HS-27A (cell line): Measurements from ENCODE around the gene NLGN4X.

ENCODE experiments used
- DNase-seq: peaks from one replicate; pipeline ENCODE4 v3.0.0-alpha.2; 2012; ENCODE audit warnings: low read depth, missing footprints

NLGN4X gene

DNA sequence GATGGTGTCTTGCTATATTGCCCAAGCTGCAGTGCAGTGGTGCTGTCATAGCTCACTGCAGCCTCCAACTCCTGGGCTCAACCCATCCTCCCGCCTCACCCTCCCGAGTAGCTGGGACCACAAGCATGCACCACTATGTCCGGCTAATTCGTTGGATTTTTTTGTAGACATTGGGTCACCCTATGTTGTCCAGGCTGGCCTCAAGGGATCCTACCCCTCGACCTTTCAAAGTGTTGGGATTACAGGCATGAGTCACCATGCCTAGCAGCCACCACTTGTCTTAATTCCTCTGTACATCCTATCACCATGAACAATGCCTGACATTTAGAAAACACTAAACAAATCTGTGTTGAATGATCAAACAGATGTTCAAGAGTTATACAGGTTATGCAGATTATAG, 76.7 kb downstream of the NLGN4X start:
- DNase-seq = no peak

DNA sequence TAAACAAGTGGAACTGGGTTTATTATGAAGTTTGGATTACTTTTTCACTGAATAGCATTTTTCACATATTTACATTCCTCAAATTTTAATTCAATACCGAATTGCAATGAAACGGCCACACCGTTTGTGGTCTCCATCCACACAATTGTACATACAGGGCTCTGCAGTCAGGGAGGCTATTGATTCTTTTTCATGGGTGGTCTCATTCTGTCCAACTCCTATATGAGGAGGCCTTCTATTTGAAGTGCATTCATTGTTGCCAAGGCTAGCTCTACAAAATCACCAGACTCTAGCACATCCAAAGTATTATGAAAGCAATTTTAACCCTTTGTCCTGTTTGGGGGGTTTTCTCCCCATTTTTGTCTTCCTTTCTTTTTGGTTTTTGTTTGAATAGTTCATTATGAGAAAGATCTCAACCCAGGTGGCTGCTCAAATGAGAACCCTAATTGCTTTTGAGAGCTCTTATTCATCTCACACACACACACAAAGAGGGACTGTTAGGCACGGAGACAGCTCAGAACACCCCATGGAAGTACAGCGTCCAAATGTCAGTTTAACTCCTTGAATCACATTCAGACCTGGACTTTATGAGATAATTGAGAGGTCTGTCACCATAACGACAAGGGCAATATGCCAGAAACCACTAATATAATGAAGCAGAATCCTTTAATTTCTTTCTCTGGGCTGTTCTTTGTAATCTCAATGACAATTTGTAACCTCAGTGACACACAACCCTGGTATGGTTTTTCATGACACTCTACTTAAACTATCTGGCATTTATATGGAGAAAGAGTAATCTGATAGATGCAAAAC, 79.4 kb downstream of the NLGN4X start:
- DNase-seq = no peak

DNA sequence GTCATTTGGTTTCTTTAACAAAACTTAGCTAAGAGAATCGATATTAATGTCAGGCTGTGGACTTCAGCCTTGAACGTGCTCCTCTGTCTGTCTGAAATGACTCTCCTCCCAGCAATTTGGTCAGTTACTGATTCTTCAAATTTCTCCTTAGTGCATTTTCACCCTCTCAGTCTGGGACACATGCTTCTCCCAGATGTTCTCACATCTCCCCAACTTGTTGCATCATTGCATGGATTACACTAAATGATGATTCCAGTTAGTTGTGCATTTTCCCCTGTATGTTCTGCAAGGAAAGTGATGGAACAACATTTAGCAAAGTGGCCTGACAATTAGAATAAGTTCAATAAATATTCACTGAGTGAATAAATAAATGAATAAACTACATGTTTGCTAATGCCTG, 94.4 kb downstream of the NLGN4X start:
- DNase-seq = no peak

DNA sequence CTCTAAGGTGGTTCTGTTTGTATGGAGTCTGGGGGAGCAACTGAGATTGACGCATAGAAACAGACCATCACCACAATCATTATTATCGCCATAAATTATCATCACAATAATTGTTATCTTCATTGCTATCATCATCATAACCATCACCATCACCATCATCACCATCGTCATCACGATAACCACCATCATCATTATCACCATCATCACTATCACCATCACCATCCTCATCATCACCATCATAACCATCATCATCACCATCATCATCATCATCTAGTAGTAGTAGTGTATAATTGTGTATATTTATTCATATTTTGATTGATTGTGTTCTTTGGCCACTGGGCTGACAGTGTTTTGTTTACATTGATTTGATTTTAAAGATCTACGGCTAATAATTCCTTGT, 95.7 kb downstream of the NLGN4X start:
- no peak for DNase-seq

DNA sequence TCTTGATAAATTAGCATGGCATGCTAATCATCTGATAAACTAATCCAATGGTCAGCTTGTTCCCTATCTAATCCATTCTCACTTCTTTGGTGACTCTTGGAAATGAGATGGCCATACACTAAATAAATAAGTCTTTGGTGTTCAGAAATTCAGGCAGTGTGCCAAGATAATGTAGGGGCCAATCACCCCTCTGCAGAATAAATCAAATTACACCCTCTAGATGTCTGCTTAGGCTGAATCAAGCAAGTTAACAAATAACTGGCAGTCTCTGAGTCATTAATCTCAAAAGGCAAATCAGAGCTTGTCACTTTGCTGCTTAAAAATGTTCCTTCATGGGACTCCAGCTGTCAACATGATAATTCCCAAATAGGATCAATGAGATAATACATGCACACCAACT, 97.4 kb downstream of the NLGN4X start:
- DNase-seq = no peak

DNA sequence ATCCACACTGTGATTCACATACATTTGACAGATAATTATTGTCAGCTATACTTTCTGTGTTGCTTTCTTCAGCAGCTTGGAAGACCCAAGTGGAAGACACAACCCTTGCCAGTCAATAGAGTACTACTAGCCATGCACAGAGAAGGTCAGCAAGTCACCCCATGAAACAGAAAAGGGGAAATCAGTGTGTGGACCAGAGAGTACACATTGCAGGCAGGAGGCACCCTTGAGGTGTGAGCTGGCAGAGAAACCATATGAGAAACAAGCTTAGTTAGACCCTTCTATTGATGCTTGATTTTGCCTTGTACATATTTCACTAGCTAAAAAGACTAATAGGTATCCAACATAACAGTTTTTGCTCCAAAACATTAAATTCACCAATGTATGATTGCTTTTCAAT, 99.5 kb downstream of the NLGN4X start:
- no peak for DNase-seq

DNA sequence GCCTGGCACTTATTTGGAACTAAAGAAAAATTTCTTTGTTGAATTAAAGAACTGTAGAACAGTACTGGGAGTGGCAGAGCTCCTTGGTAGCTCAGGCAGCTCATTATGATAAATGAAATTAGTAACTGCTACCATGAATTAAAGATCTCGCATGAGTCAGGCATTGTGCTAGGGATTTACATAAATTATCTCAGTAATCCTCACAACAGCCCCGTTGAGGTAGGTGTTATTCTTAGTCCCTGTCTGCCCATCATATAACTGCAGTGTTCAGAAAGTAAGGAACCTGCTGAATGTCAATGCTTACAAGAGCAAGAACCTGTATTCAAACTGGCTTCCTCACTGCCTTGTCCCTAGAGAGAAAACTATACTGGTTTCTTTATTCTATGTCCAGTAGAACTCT, 108.3 kb downstream of the NLGN4X start:
- no peak for DNase-seq

DNA sequence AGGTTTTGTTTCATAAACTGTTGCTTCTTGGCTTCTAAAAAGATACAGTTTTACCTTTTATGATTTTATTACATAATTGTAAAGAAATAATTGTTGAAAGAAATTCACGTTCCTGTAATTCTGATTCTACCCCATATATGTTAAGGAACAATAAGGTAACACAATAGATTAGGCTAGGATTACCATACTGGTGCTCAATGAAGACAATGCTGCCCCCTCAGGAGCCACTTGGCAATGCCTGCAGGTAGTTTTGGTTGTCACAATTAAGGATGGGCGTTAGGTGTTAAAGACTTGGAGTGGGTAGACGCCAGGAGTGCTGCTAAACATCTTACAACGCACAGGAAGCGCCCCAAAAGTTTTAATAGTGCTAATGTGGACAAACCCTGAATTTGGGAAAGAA, 133.2 kb downstream of the NLGN4X start:
- DNase-seq = no peak

DNA sequence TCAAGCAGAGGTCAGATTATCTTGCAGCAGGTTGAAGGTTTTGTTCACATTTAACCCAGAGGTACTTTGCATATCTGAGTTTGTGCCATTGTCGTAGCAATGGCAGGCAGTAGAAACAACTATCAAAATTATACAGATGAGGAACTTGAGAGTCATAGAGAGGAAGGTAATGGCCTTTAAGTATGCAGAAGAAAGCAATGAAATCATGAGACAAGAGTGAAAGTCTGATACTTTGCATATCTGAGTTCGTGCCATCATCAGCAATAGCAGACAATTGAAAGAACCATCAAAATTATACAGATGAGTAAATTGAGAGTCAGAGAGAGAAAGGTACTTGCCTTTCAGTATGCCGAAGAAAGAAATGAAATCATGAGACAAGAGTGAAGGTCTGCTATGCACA, 154.1 kb downstream of the NLGN4X start:
- DNase-seq = no peak

DNA sequence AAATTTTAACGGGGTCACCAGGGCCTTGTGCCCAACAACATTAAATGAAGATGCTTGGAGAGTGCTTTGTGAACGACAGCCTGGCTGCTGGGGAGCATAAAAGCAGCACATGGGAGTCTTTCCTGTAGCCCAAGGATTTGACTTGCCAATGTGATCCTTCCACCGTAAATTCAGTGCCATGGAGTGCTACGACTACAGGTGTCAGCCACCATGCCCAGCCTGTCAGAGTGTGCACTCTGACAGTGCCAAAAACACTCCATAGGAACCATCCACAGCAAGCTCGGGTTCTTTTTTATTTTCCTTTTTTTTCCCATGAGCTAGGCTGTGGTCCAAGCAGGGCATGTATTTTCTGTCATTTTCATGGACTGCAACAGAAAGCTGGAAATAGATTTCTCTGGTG, 156.9 kb downstream of the NLGN4X start:
- DNase-seq = no peak

DNA sequence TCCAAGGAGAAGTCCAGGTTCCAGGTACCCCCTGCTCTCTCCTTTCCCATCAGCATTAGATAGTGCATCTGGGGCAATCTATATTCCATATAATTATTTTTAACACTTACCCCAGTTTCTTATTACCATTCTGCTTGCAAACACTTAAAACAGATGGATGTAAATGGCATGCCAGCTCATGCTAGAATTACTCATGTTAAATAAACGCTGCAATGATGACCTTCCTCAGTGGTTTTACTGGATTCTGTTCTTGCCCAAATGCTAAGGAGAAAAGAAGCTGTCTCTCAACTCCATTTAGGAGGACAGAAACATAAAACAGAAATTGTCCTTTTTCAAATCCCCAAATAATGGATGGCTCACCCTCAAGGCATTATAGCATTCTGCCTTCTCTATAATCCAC, 161.1 kb downstream of the NLGN4X start:
- no peak for DNase-seq

DNA sequence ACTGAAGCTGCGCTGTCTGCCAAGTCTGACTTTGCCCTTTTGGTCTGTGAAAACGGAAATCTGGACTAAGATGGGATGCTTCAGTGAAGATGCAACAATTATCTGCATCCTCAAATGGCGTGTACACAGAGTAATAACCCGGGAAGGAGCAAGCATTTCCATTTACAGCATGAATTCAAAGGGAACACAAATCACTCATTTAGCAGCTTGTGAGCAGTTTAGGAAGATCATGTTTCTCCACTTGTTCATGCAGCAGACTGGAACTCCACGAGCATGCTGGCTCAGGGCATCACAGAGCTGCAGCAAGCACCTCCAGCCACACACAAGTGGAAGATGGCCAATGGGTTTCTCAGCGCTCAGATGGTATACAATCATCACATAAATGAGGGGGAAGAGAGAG, 175.5 kb downstream of the NLGN4X start:
- no peak for DNase-seq

DNA sequence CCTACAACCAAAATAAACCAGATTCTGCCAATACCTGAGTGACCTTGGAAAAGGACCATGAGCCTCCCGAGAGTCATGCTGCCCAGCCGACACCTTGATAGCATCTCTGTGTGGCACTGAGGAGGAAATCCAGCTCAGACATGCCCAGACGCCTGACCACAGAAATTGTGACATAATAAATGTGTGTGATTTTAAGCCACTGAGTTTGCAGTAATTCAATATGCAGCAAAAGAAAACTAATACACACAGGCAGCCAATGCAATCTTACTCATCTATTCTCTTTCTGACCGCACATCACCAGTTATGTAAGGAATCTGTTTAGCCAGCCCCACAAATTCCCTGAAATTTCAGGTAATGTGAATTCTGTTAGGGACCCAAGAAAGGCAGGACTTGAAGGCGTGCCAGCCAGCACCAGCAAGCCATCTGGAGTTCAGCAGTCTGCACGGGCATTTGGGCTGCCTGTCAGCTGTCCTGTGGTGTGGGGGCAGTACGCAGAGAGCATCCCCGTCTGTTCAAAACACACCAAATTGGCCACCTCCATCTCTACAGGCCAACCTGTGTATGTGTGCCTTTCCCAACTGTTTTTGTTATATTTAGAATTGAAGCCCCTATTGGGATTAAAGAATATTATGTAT, 176.4 kb downstream of the NLGN4X start:
- no peak for DNase-seq

DNA sequence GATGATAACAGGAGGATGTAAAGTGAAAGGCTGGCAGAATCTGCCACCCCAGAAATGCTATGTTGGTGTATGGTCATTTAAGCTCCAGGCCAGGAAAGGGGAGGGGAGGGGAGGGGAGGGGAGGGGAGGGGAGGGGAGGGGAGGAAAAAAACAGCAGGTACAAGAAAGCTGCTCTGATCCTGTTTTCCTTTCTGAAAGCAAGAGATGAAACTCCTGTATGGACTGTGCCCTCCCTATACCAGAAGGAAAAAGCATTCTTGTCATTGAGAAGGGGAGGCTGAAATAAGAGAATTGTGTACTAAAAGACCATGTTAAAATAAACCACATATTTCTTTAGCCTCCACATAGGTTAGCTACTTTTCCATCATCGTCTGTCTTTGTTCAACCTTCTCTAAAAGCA, 179.5 kb downstream of the NLGN4X start:
- DNase-seq = no peak

DNA sequence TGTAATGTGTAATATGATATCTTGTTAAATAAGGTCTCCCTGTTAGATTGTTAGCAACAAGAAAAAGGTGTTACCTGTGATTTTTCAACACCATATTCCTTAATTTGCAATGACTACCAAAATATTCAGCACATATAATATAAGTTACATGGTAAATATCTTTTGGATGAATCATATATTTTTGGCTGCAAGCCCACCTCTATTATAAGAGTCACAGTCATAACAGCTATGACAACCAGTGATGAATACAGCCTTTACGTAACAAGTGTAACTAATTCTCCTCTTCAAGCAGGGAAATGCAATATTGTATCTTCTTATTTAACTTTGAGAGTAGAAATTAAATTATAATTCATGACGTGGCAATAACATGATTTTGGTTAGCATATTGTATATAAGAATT, 187.0 kb downstream of the NLGN4X start:
- no peak for DNase-seq

DNA sequence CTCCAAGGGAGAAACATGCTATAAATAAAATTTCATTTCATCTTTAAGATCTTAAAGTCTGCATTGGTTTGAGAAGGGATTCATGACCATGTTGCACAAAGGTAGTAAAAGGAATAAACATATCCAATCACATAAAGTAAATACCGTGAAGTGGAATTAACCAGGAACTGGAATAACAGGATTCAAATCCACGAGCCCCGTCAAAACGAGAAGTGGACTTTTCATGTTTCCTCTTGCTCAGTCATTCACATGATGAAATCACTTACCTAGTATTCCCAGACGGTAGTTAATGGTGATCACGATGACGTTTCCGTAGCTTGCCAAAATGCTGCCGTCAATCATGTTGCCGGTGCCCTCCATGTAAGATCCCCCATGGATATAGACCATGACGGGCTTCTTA, 199.7 kb downstream of the NLGN4X start:
- DNase-seq = no peak

DNA sequence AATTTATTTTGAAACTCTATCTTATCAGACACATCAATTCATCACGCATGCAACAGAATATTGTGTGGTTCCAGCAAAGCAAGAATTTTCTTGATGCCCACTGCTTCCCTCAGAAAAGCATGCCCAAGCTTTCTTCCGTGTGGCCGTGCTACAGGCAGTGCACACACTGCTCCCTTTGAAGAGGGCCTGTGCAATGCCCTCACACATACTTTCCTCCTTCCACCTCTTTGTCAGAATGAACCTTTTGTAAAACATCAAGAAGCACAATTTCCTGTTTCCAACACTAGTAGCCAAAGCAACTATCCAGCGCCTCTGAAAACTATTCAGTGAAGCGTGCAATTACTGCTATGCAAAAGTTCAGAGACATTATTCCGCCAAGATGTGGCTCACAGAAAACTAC, 201.7 kb downstream of the NLGN4X start:
- DNase-seq = no peak

DNA sequence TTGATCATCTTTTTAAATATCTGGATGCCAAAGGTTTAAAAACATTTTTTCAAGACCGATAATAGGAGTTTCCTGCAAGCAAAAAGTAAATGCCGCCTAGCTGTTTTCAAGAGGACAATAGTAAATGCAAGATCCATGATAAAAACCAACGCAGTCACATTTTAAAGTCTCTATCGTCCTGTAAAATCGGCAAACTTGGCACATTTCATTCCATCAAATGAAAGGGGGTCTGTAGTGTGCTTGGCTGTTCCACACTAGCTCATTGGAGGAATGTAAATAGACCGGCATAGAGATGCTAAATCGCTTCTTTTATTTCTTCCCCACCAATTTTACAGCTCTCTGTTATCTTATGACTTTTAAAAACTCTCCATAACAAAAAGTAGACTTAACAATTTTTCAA, 202.2 kb downstream of the NLGN4X start:
- no peak for DNase-seq

DNA sequence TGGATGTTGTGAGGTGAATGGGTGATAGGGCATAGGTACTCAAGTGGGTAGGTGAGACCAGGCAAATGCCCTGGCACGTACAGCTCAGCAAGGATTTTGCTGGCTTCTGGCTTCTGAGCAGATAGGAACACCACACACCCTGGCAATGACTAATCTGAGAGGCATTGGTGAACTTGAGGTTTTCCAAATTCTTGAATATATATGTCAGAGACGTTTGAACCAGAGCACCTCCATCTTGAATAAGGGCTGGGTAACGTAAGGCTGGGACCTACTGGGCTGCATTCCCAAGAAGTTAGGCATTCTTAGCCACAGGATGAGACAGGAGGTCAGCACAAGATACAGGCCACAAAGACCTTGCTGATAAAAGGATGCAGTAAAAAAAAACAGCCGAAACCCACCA, 204.5 kb downstream of the NLGN4X start:
- no peak for DNase-seq

DNA sequence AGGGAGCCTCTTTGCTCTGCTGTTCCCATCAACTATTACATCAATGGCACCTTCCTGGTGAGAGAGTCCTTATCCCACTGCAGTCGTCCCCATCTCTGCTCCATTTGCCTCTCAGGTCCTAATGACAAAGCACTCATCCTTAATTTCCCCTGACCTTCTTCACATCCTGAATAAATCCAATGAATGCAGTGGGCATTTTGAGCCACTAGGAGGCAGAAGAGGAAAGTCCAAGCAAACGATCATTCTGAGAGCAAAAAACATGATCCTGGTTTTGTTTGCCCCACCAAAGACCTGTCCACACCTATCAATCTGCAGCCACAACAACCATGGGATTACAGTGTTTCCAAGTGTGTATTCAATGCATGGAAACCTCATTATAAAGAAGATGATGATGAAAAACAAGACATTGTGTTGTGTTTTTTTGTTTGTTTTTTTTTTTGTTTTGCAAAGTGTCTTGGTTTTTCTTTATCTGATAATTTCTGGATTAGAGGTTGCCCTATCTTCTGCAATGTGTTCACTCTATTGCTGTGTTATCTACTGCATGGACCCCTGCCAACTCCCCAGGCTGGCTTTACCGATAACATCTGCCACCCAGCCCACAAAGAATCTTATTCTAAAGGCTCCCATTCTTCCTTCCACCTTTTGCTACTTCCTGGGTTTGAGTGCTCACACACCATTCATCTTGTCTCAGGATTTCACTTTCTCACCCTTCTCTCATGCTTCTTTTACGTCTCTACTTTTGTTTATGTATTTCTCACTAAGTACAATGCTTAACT, 207.2 kb downstream of the NLGN4X start:
- no peak for DNase-seq

DNA sequence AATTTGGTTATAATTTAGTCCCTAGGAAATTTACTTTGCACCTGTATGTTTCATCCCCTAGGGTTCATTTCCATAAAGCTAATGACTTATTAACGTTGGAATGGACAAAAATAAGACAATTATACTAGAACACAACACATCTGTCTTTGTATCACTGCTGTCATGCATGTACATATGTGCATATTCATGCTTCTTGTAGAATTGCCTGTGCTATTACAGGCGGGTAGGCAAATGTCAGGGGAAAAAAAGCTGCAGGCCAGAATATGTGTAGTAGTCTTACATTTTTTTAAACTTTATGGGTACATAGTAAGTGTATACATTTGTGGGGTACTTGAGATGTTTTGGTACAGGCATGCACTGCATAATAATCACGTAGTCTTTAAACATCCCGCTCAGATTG, 209.6 kb downstream of the NLGN4X start:
- DNase-seq = no peak

DNA sequence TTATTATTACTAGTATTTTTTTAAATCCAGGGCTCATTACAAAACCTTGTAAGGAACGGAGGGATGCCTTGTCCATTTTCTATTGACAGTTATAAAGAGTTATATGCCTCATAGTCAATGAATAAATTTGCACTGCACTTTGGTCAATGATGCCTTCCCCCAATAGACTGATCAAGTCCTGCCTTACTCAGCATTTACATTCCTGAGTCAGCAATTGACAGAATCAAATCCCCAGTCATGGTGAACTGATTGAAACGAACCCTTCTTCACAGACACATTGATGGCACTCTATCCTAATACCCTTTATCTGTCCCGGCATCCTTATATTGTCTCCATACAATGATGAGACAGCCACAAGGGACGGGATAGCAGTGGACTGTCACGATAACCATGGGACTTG, 213.2 kb downstream of the NLGN4X start:
- DNase-seq = no peak

DNA sequence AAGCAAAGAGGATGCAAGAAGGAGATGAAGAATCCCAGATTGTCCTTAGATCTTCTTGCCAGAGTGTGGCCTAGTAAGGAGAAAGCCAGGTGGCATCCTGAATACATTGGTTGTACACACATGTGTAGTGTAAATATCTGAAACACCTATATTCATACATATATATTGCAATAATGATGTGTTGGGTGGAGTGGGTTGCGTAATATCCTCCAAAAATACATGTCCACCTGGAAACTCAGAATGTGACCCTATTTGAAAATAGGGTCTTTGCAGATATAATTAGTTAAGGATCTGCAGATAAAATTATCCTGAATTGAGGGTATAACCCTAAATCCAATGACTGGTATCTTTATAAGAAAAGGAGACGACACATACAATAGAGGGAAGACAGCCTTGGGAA, 216.3 kb downstream of the NLGN4X start:
- DNase-seq = no peak
